Measurements from ENCODE around the gene STARD13.

GRCh38 chr13:33179463-33179862 is 106.1 kb downstream of the STARD13 start:
- TF ChIP-seq CTCF (IDR thresholded peaks at IDR 0.05; ENCODE audit: insufficient read depth, low read length, poor library complexity, severe bottlenecking), result no peak
- TF ChIP-seq EZH2phosphoT487 (conservative IDR thresholded peaks at IDR 0.05; ENCODE audit: low read length), result no peak
